GM04504 (cell line): ENCODE data around the gene CIZ1.
"Not testable (repeated sequence)": the region's sequence is repeated elsewhere in the genome, so short reads cannot be mapped to it uniquely, and the experiment has no call there.

Source experiments
- DNase-seq: peaks from one replicate; pipeline ENCODE4 v3.0.0-alpha.2; 2012; ENCODE audit warnings: low read depth

Gene CIZ1

DNA sequence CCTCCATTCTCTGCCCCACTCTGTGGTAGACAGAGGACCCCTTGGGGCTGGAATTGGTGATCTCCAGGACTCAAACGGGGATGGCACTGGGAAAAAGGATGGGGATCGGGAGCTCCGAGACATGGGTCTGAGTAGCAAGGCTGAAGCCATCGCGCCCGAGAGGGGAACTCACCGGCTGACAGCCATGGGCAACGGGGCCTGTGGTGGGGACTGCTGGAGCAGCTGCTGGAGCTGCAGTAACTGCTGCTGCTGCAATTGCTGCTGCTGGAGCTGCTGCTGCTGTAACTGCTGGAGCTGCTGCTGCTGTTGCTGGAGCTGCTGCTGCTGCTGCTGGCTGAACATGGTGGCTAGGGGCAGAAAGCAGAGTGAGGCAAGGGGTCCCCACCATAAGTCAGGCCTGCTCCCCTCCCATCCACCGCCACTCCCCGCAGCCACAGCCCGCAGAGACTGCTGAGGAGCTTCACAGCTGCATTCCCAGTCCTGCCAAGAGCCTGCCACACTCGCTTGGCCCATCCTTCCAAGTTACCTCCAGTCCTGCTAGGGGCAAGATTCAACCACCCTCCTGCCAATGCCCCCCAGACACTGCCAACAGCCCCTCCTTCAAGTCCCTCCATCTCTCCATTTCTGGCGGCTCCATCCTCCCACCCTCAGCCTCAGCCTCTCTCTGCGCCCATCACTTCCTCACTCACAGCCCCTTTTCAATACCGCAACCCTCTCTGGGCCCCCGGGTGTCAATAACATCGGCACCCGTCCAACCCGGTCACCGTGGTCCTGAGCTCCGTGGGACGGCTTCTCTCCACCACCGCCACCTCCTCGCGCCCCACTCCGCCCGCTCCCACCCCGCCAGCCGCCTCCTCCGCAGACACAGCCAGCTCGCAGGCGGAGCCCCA lies 611 bp downstream of the CIZ1 start:
- DNase-seq = no peak

DNA sequence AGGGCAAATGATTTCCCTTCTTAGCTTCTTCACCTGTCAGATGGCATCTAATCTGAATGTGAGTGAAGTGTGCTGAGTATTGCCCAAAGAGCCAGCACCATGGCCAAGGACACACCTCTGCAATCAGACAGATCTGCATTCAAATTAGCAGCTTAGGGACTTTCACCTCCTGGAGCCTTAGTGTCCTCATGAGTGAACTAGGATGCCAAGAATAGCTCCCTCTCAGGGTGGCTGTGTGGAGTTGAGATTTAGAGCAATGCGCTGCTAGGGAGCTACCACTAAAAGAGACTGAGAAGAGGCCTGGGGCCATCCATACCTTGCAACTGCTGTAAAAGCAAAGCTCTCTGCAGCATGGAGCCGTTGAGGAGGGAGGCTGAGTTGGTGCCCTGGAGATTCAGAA lies 1.4 kb downstream of the CIZ1 start:
- DNase-seq = no peak

DNA sequence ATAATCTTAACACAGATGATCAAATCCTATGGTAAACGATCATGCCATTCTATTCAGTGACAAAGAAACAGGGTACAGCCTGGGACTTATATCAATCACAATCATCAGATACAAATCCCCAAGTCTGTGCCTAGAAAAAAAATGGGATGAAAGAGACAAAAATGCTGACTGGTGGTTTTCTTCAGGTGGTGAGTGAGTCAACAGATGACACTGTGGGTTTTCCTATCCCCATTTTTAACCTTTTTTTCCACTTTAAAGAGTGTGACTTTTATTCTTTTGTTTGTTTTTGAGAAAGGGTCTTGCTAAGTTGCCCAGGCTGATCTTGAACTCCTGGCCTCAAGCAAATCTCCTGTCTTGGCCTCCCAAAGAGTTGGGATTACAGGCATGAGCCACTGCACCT lies 3.2 kb downstream of the CIZ1 start:
- no peak for DNase-seq

DNA sequence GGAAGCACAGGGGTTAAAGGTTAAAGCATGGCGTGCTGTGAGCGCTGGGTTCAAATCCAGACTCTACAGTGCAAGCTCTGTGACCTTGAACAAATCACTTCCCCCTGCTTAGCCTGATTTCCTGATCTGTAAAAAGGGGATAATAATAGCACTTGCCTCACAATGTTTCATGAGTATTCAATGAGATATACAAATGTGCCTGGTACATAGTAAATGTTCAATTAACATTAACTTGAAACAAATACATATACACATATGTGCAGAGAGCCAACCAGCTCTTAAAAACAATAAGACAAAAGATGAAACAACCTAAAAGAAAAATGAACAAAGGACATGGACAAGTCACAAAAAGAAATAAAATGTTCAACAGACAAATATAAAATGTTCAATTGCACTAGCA lies 4.0 kb downstream of the CIZ1 start:
- DNase-seq = no peak

DNA sequence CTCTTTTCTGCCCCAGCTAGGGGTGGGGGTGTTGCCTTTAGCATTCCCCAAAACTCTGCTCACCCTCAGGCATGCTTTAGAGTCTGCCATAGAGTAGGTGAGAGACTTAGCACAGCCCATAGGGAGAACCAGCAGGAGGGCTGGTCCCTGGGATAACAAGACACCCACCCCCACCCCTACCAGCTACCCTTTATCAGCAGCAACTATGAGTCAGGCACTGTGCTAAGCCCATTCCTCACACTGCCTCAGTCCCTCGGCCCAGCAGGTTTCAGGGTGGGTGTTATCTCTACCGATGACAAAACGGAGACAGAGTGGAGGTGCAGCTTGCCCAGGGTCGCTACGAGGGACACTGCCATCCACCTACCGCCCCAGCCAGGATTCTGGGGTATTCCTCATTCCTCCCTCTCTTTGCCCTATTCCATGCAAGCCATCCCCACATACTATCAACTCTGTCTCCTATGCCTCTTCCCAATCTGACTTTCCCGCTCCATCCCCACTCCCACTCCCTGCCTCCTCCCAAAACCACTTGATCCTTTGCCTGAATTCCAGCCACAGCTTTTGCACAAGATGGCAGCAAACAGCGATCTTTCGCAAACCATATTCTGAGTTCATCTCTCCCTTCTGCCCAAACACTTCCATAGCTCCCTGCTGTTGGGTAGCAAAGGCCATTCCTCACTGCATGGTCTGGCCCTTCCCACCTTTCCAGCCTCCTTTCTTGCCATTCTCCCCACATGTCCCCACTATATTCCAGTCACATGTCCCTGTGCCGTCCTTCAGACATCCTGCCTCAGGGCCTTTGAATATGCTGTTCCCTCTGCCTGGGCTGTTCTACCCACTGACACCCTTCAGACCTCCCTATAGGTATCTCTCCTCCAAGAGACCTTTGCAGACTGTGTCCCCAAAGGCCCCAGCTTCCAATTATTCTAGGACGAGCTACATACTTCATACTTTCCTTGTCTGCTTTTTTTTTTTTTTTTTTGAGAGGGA lies 5.1 kb downstream of the CIZ1 start:
- DNase-seq = no peak

DNA sequence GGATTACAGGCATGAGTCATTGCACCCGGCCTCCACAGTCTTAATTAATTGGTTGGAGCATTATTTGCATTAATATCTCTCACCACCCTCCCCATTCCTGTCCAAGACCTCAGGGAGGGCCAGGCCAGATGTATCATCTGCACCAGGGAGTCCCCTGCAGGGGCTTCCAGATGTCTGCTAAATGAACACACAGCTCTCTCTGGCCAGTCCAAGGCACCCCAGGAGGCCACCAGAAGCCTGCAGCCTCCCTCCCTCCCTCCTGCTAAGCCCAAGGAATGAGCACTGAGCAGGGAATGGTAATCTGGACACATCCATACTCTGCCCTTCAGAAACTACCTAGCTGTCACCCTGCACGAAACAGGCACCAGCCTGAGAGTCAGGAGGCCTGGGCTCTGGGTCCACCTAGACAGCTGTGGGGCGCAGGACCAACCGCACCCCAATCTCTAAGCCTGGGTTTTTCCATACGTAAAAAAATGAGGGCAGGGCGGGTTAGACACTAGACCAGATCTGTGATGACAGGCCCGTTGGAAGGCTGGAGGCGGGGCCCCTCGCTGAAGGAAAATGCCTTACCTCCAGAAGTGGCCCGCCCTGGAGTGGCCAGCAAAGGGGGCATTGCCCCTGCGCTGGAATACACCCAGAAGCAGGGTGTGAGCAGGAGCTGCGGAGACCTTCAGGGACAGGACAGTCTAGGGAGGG lies 8.3 kb downstream of the CIZ1 start:
- DNase-seq = no peak

DNA sequence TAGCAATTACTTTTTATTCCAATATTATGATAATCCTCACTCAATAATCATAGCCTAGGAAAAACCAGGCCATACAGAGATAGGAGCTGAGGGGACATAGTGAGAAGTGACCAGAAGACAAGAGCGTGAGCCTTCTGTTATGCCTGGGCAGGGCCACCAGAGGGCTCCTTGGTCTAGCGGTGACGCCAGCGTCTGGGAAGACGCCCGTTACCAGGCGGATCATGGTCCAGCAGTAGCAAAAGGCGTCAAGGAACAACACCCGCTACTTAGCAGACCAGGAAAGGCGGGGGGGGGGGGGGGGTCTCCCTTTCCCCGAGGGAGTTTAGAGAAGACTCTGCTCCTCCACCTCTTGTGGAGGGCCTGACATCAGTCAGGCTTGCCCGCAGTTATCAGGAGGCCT lies 9.9 kb downstream of the CIZ1 start:
- not testable (repeated sequence) for DNase-seq

DNA sequence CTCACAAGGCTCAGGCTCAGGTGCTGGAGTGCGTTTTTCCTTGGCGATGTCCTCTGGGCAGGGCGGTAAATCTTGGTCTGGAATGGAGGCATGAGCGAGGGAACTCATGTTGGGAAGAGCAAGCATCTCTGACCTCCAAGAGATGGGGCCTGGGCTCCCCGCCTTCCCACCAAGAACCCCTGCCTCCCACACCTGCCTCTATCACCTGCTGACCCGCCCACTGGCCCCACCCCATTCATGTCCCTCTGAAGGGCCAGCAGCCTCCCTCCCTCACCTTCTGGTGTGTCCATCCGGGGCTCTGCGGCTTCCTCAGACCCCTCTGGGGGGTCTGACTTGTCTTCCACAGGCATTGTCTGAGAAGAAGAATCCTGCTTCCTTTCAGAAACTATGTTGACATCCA lies 10.9 kb downstream of the CIZ1 start:
- no peak for DNase-seq

DNA sequence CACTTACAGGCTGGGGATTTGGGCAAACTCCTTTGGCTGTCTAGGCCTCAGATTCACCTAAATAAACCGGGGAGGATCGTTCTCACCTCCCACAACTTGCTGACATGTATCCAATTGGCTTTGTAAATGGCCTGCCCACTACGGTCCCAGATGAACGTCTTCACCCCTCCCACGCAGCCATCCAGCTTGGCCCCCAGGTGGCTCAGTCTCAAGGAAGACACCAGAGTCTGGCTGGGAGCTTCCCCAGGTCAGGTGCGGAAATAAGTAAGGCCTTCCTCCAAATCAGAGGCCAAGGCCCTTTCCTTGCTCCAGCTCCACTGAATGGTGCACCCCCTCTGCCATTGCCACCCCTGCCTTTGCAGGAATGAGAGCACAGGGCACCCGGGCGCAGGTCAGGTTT lies 11.4 kb downstream of the CIZ1 start:
- no peak for DNase-seq

DNA sequence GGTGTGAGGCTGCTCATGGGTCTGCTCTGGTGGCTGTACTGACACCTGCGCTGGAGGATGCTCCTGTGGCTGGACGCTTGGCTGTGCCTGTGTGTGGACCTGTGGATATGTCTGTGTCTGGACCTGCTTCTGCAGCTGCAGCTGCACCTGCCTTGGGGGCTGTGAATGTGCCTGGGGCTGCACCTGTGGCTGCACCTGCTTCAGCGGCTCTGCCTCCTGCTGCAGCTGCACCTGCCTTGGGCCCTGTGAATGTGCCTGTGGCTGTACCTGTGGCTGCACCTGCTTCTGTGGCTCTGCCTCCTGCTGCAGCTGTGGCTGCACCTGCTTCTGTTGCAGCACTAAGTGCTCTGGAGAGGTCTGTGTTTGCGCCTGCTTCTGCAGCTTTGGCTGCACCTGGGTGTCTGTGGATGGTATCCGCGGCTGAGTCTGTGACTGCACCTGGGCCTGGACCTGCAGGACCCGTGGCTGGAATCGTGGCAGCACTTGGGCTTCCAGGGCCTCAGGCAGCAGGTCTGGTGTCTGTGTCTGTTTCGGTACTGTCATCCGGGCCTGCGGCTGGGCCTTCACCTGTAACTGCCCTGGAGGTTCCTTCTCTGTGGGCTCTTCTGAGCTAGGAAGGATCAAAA lies 12.5 kb downstream of the CIZ1 start:
- DNase-seq = no peak

DNA sequence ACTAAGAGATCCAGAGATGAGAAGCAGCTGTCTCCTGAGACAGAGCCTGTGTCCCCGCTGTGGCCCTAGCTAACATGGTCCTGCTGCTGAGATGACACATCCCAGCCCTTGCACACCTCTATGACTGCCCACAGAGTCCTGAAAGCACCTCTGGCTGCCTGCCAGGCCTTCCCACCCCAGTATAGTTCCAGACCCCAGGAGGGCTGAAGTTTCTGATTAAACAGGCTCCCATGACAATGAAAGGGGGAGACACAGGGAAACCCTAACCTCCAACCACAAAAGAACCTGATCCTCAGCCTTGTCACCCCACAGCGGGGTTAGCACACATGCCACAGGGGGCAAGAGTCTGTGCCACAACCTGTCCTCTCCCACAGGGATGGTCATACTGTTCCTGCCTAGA lies 15.6 kb downstream of the CIZ1 start:
- DNase-seq = no peak

DNA sequence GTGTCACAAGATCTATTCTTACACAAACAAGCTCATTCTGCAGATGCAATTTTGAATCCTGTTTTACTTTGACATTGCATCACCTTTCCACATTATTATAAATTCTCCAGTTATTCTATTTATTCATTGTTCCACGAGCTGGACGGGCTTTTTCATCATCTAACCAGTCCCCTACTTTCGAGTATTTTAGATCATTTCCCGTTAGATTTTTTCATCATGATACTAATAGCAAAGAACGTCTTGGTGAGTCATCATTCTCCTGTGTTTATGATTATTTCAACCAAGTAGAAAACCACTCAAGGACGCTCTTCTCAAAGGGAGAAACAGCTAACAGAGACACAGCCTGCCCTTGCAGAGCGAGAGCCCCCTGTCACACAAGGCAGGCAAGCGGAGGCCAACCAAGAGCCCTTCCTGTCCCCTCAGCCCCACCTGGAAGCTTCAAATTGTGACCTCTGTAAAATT lies 16.2 kb downstream of the CIZ1 start:
- DNase-seq = no peak

DNA sequence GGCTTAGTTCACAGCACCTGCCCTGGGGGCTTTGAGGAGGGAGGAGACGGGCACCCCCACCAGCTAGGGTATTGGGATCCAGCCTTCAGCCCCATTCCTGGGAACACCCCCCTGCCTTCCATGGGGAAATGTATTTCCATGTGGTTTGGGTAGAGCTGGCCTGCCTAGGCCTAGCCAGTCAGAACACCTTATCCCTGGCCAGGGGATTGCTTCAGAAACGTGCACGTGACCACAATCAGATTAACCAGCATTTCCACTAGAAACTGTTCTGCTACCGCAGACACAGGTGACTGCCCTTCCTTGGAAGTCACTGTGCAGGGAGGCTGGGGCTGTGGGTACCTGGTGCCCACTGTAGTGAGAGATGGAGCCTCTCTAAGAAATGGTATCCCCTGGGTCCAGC lies 17.3 kb downstream of the CIZ1 start:
- no peak for DNase-seq

DNA sequence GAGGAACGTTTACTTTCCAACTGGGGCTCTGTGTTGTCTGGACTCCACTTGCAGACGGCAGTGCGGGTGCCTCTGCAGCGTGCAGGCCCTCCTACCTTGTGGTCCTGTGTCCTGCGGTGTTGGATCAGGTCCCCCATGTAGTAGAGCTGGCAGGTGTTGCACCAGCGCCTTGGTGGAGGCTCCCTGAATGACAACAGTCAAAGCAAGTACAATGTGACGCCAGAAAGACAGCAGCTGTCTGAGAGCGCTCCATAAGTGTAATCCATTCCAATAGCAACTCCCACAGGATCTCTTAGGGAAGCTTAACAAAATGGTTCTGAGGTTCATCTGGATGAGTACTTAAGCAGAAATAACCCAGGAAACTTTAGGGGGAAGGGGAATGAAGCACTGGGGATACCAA lies 21.4 kb downstream of the CIZ1 start:
- DNase-seq = no peak

DNA sequence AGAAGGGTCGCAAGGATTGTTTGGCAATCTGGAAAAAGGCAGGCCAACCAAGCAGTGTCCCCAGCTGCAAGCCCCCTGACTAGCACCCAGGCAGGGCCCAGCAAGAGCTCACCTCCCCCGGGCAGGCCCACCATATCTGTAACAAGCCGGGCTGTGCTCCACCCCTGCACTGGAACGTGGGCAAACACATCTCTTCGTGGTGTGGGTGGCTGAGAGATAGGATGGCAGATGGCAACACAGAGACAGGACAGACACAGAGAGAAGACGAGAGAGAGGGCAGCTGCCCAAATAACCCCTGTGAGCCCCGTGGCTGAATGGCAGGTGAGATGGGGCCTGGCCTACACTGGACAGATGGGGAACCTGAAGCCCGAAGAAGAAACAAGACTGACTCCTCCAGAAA lies 21.9 kb downstream of the CIZ1 start:
- DNase-seq = no peak

DNA sequence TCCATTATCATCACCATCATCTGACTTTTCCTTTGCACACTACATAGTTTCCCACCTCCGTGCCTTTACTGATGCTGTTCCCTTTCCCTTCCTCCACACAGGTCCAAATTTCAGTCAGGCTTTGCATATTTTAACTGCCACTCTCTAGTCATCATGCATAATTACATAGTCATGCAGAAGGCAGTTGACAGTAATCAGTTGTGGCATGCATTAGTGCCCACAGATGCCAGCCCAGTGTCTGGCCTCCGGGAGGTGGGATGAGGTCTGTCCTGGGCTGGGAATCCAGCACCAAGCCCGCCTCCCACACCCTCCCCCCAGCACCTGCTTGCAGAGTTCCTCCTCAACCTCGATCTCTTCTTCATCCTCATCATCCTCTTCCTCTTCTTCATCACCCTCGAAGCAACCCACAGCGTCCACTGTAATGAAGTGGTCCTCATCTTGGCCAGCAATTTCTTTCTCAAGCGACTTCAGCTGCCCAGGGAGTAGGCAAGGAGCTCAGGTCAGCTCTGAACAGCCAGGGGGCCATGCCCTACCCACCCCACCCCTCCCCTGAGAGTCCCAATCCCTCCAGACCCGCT lies 22.6 kb downstream of the CIZ1 start:
- DNase-seq = no peak

DNA sequence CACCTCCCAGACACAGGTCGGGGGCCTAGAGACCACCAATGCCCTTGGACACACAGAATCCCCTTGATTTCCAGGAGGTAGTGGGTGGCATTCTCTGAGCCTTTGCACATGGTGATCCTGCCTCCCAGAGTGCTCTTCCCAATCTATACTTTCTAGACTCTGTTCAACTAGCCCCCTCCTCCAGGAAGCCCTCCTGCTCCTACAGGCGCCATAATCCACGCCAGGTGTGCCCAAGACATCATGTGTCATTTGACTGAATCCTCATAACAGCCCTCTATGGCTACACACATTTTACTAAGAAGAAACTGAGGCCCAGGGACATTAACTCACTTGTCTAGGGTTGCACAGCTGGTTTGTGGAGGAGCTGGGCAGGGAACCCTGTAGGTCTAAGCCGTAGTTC lies 24.2 kb downstream of the CIZ1 start:
- no peak for DNase-seq

DNA sequence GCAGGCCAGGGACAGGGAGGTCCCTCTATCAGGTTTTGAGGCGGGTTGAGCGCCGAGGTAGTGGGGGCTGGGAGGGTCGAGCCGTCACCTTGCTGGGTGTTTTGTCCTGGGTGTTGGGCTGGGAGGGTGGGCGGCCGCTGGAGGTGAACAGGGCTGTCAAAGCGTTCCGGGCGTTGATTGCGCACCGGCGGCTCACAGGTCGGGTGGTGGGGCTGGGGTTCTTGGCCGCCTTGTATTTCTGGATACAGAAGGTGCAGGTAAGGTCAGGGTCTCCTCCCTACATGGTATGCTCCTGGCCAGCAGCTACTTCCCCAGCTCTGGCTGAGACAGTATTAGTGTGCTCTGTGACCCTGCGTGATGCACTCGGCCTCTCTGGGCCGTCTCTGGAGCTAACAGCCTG lies 25.2 kb downstream of the CIZ1 start:
- no peak for DNase-seq

DNA sequence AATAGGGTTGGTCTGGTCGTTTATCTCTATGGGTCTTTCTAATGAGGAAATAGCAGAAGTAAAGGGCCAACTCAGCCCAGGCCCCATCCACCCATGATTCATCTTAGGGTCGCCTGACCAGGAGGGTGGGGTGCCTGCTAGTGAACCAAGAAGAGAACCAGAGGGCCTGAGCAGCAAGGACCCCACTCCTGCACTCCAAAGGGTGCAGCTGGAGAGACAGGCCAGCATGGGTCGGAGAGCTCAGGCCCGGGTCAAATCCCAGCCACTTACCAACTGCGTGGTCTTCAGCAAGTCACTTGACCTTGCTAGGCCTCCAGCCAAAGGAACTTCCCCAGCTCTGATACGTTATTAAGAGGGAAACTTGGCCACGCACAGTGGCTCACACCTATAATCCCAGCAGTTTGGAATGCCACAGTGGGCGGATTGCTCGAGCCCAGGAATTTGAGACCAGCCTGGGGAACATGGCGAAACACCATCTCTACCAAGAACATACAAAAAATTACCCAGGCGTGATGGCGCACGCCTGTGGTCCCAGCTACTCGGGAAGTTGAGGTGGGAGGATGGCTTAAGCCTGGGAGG lies 27.0 kb downstream of the CIZ1 start:
- DNase-seq = no peak

DNA sequence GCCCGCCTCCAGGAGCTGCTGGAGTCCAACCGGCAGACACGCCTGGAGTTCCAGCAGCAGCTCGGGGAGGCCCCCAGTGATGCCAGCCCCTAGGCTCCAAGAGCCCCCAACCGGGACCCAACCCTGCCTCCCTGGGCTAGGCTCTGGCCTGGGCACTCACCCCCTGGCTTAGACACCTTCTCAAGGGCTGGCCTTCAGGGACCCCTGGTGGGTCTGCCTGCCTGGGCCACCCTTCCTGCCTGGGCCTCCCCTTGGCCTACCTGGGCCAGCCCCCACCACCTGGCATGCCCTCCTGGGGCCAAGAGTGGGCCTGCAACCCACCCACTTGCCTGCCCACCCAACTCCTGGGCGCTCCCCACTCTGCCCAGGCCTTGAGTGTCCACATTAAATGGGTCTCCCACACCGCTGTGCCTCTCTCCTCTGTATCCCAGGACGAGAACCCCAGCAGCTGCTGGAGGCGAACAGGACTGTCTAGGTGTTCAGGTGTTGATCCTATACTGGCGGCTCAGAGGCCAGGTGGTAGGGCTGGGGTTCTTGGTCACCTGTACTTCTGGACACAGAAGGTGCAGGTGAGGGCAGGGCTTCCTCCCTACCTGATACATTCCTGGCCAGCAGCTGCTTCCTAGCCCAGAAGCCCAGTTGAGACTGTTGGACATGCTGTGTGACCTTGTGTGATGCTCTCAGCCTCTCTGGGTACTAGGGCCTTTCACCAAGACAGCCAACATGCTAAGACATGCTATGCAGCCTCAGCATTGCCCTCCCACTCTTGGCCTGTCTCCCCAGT lies 27.7 kb downstream of the CIZ1 start:
- no peak for DNase-seq
